H9 (cell line): ENCODE results near the gene SLC24A3. TPM values are rescaled to one million over a fixed set of nuclear protein-coding genes. Genes with fewer than 3 reads are reported as not detected.
A peak's percentile ranks its signal among the peaks of the same experiment; 100 is the strongest.

ENCODE experiments used
- DNase-seq: peaks from one replicate; pipeline ENCODE4 v3.0.0-alpha.2; 2017
- H2AFZ ChIP-seq: one replicate; pipeline ENCODE4 v1.6.1; 2013; ENCODE audit warnings: mild to moderate bottlenecking, low read length, control low read depth, moderate library complexity
- H2AK5ac ChIP-seq: 2 replicates; pipeline ENCODE4 v1.6.1; 2013; ENCODE audit warnings: low read length, control low read depth, mixed read lengths; ENCODE audit not compliant: insufficient read length
- H2BK120ac ChIP-seq: one replicate; pipeline ENCODE4 v1.6.1; 2013; ENCODE audit warnings: low read depth, mild to moderate bottlenecking, low read length, control low read depth, inconsistent platforms; ENCODE audit not compliant: poor library complexity, severe bottlenecking
- H2BK12ac ChIP-seq: 2 replicates; pipeline ENCODE4 v1.6.1; 2013; ENCODE audit warnings: low read length, control low read depth, mixed read lengths, low read depth; ENCODE audit not compliant: insufficient read length
- H2BK15ac ChIP-seq: 2 replicates; pipeline ENCODE4 v1.6.1; 2013; ENCODE audit warnings: low read depth, low read length, control low read depth
- H2BK20ac ChIP-seq: one replicate; pipeline ENCODE4 v1.6.1; 2013; ENCODE audit warnings: low read depth, mild to moderate bottlenecking, low read length, control low read depth, inconsistent platforms; ENCODE audit not compliant: poor library complexity, severe bottlenecking
- H2BK5ac ChIP-seq: 2 replicates; pipeline ENCODE4 v1.6.1; 2013; ENCODE audit warnings: low read length, control low read depth, mixed read lengths; ENCODE audit not compliant: insufficient read length
- H3K14ac ChIP-seq: 2 replicates; pipeline ENCODE4 v1.6.1; 2013; ENCODE audit warnings: low read length, control low read depth; ENCODE audit not compliant: insufficient read depth
- H3K18ac ChIP-seq: 2 replicates; pipeline ENCODE4 v1.6.1; 2013; ENCODE audit warnings: low read depth, mild to moderate bottlenecking, mixed read lengths, low read length, control low read depth; ENCODE audit not compliant: insufficient read length
- H3K23ac ChIP-seq: 2 replicates; pipeline ENCODE4 v1.6.1; 2013; ENCODE audit warnings: low read length, control low read depth, mixed read lengths, low read depth; ENCODE audit not compliant: insufficient read length
- H3K23me2 ChIP-seq: 2 replicates; pipeline ENCODE4 v1.6.1; 2013; ENCODE audit warnings: low read depth, mild to moderate bottlenecking, mixed read lengths, low read length, control low read depth; ENCODE audit not compliant: insufficient read length, poor library complexity, severe bottlenecking
- H3K27ac ChIP-seq: 2 replicates; pipeline ENCODE4 v1.5.1; 2013; ENCODE audit warnings: low read length, control low read depth, mixed read lengths, low read depth; ENCODE audit not compliant: insufficient read length
- H3K27me3 ChIP-seq: 2 replicates; pipeline ENCODE4 v1.6.1; 2013; ENCODE audit warnings: low read length, control low read depth, inconsistent platforms; ENCODE audit not compliant: insufficient read depth
- H3K4ac ChIP-seq: 2 replicates; pipeline ENCODE4 v1.6.1; 2013; ENCODE audit warnings: low read depth, mild to moderate bottlenecking, control low read depth, inconsistent platforms, low read length, moderate library complexity
- H3K4me1 ChIP-seq: 2 replicates; pipeline ENCODE4 v1.6.1; 2013; ENCODE audit warnings: low read length, control low read depth, inconsistent platforms; ENCODE audit not compliant: insufficient read depth
- H3K4me2 ChIP-seq: 2 replicates; pipeline ENCODE4 v1.6.1; 2013; ENCODE audit warnings: low read length, control low read depth, mixed read lengths; ENCODE audit not compliant: insufficient read length, insufficient read depth
- H3K56ac ChIP-seq: 2 replicates; pipeline ENCODE4 v1.6.1; 2013; ENCODE audit warnings: low read depth, mild to moderate bottlenecking, mixed read lengths, low read length, control low read depth; ENCODE audit not compliant: insufficient read length
- H3K79me1 ChIP-seq: 2 replicates; pipeline ENCODE4 v1.6.1; 2013; ENCODE audit warnings: low read depth, mild to moderate bottlenecking, moderate library complexity, low read length, control low read depth, inconsistent platforms; ENCODE audit not compliant: insufficient read depth, poor library complexity, severe bottlenecking
- H3K79me2 ChIP-seq: 2 replicates; pipeline ENCODE4 v1.6.1; 2013; ENCODE audit warnings: low read length, control low read depth, inconsistent platforms; ENCODE audit not compliant: insufficient read depth
- H3K9ac ChIP-seq: 2 replicates; pipeline ENCODE4 v1.6.1; 2013; ENCODE audit warnings: low read length, control low read depth, mixed read lengths; ENCODE audit not compliant: insufficient read length; ENCODE audit errors: extremely low read depth
- H3K9me3 ChIP-seq: one replicate; pipeline ENCODE4 v1.6.1; 2013; ENCODE audit warnings: low read depth, low read length, inconsistent platforms; ENCODE audit not compliant: control insufficient read depth
- H3T11ph ChIP-seq: one replicate; pipeline ENCODE4 v1.6.1; 2013; ENCODE audit warnings: mild to moderate bottlenecking, low read length, control low read depth, inconsistent platforms
- H4K20me1 ChIP-seq: one replicate; pipeline ENCODE4 v1.6.1; 2013; ENCODE audit not compliant: control insufficient read depth, insufficient read length, insufficient read depth
- H4K5ac ChIP-seq: 2 replicates; pipeline ENCODE4 v1.6.1; 2013; ENCODE audit warnings: low read depth, mild to moderate bottlenecking, mixed read lengths, low read length, control low read depth; ENCODE audit not compliant: insufficient read length
- H4K8ac ChIP-seq: replicated peaks from 2 replicates; pipeline ENCODE4 v1.6.1; 2013; ENCODE audit warnings: low read length, control low read depth, mixed read lengths, low read depth; ENCODE audit not compliant: insufficient read length
- H4K91ac ChIP-seq: 2 replicates; pipeline ENCODE4 v1.6.1; 2013; ENCODE audit warnings: low read depth, mild to moderate bottlenecking, moderate library complexity, mixed read lengths, low read length, control low read depth; ENCODE audit not compliant: insufficient read length
- H3K27ac Mint-ChIP-seq, 3 experiments: 2 replicates in 2 of 3; 3 replicates in 1 of 3; pipeline ENCODE4 v1.8.0; 2020 to 2021; ENCODE audit warnings: mixed read lengths in 3 of 3, mild to moderate bottlenecking in 1 of 3, moderate library complexity in 1 of 3
- H3K27me3 Mint-ChIP-seq: 2 replicates; pipeline ENCODE4 v1.8.0; 2021; ENCODE audit warnings: low read depth, mild to moderate bottlenecking, moderate library complexity, mixed read lengths
- H3K36me3 Mint-ChIP-seq, 3 experiments: 2 replicates in 2 of 3; 3 replicates in 1 of 3; pipeline ENCODE4 v1.8.0; 2020 to 2021; ENCODE audit warnings: low read depth in 3 of 3, mixed read lengths in 3 of 3; ENCODE audit not compliant: insufficient read depth in 1 of 3
- H3K4me1 Mint-ChIP-seq, 2 experiments: 2 replicates each; pipeline ENCODE4 v1.8.0; 2020; ENCODE audit warnings: mixed read lengths in 2 of 2
- H3K4me3 Mint-ChIP-seq, 2 experiments: 2 replicates in 1 of 2; 3 replicates in 1 of 2; pipeline ENCODE4 v1.8.0; 2020 to 2021; ENCODE audit warnings: mild to moderate bottlenecking in 2 of 2, mixed read lengths in 2 of 2, moderate library complexity in 1 of 2
- H3K9me3 Mint-ChIP-seq, 2 experiments: 2 replicates in 1 of 2; 3 replicates in 1 of 2; pipeline ENCODE4 v1.8.0; 2020; ENCODE audit warnings: mild to moderate bottlenecking in 2 of 2, mixed read lengths in 2 of 2, moderate library complexity in 1 of 2
- CTCF ChIP-seq: fragments of 200-600 bp; sonication (generic); conservative IDR thresholded peaks from 3 replicates; pipeline ENCODE4 v1.8.0; 2021; ENCODE audit warnings: antibody characterized with exemption, mild to moderate bottlenecking
- WGBS: extraction: QIAGEN DNeasy Blood & Tissue Kit; methylation state at CpG from one replicate; pipeline ENCODE4 v1.1.7; 2013; ENCODE audit warnings: missing lambda C conversion rate, low lambda C conversion rate, mixed read lengths; ENCODE audit not compliant: insufficient read length; ENCODE audit errors: extremely low coverage; 5-methylcytosine and 5-hydroxymethylcytosine counted together
- total RNA-seq: library from RNA; stranded (reverse); gene quantifications from 2 replicates; pipeline ENCODE4 v1.2.1, GENCODE V29; 2021

Gene SLC24A3
- total RNA-seq, 1 experiment from 2014 or later, result 0.83 TPM

- Mint-ChIP-seq H3K27ac (peak overlapping the region in 1 of 3 experiments; percentile 83; a peak in 2 of 7 replicates), H3K36me3 (no peaks in the 10 kb centered on the region), H3K27me3 (no peaks in the 10 kb centered on the region), H3K9me3 (no peaks in the 10 kb centered on the region), H3K4me3 (no peak overlapping the region), H3K4me1 (no peaks in the 10 kb centered on the region)
- no CpG with 5 or more reads among the region's 2 CpGs for WGBS
- Histone ChIP-seq H2BK5ac (no peak overlapping the region), H2AFZ (no peak overlapping the region), H2BK12ac (no peak overlapping the region), H3K23ac (no peak overlapping the region), H3K9me3 (no peaks in the 10 kb centered on the region), H3K4me2 (no peak overlapping the region), H3K27me3 (no peaks in the 10 kb centered on the region), H3T11ph (no peak overlapping the region), H3K79me2 (no peaks in the 10 kb centered on the region), H3K56ac (no peak overlapping the region), H3K4me1 (no peaks in the 10 kb centered on the region), H4K5ac (no peak overlapping the region), H2BK120ac (no peak overlapping the region), H3K79me1 (no peaks in the 10 kb centered on the region), H2AK5ac (no peak overlapping the region), H3K4ac (no peak overlapping the region), H3K23me2 (no peaks in the 10 kb centered on the region), H4K91ac (no peak overlapping the region), H4K8ac (no peak overlapping the region), H2BK15ac (no peak overlapping the region), H4K20me1 (no peaks in the 10 kb centered on the region), H3K14ac (no peak overlapping the region), H3K18ac (no peak overlapping the region), H2BK20ac (no peak overlapping the region), H3K9ac (no peak overlapping the region), H3K27ac (no peak overlapping the region)
- peak; percentile 37 for TF ChIP-seq CTCF
- DNase-seq, result no peak
These were observed 139.1 kb downstream of the SLC24A3 start for GRCh38 chr20:19351542-19351941.
